ENCODE data around the gene RPS6KA5. TPM values are rescaled to one million over a fixed set of nuclear protein-coding genes. Genes with fewer than 3 reads are reported as not detected.

The RPS6KA5 gene
- total RNA-seq, 2 donors from 2014 or later, result 5.3 to 9.6 TPM

GRCh38 chr14:90837355-90837754 is 223.1 kb downstream of the RPS6KA5 start:
- H3K27ac ChIP-seq, result no peak overlapping the region
- no peaks in the 10 kb centered on the region for H3K36me3 ChIP-seq
- no peak for TF ChIP-seq CTCF (IDR thresholded peaks at IDR 0.05)
- no peaks in the 10 kb centered on the region for H3K27me3 ChIP-seq
- no peak for DNase-seq (ENCODE audit: low spot score)
- no peak overlapping the region for H3K4me3 ChIP-seq
- H3K9me3 ChIP-seq, result no peaks in the 10 kb centered on the region
- H3K4me1 ChIP-seq, result peaks cover 0 to 20% of the 10 kb centered on the region in 2 donors

- Histone ChIP-seq H3K36me3 (no peaks in the 10 kb centered on the region), H3K4me3 (no peak overlapping the region)
- no peak for DNase-seq (ENCODE audit: low spot score)
These were observed 223.8 kb downstream of the RPS6KA5 start for GRCh38 chr14:90836692-90837063.

GRCh38 chr14:90831821-90832220 is 228.6 kb downstream of the RPS6KA5 start:
- Histone ChIP-seq H3K36me3 (no peaks in the 10 kb centered on the region), H3K27me3 (no peaks in the 10 kb centered on the region), H3K4me3 (no peak overlapping the region), H3K9me3 (no peaks in the 10 kb centered on the region), H3K4me1 (peaks cover 0 to 16% of the 10 kb centered on the region in 2 donors), H3K27ac (no peak overlapping the region)
- no peak for TF ChIP-seq CTCF (IDR thresholded peaks at IDR 0.05)
- DNase-seq (ENCODE audit: low spot score), result no peak

More at GRCh38 chr14:90836692-90837063, 223.8 kb downstream of the RPS6KA5 start:
- no peak overlapping the region for H3K27ac ChIP-seq
- no peak for TF ChIP-seq CTCF (IDR thresholded peaks at IDR 0.05)
- H3K4me1 ChIP-seq, result peaks cover 0 to 20% of the 10 kb centered on the region in 2 donors
- H3K27me3 ChIP-seq, result no peaks in the 10 kb centered on the region
- H3K9me3 ChIP-seq, result no peaks in the 10 kb centered on the region

GRCh38 chr14:90830931-90831701 is 229.3 kb downstream of the RPS6KA5 start:
- Histone ChIP-seq H3K4me1 (peaks cover 0 to 16% of the 10 kb centered on the region in 2 donors), H3K27ac (no peak overlapping the region), H3K27me3 (no peaks in the 10 kb centered on the region), H3K36me3 (no peaks in the 10 kb centered on the region), H3K9me3 (no peaks in the 10 kb centered on the region), H3K4me3 (no peak overlapping the region)
- DNase-seq (ENCODE audit: low spot score), result no peak
- TF ChIP-seq CTCF (IDR thresholded peaks at IDR 0.05), result no peak

GRCh38 chr14:90829677-90830076 is 230.8 kb downstream of the RPS6KA5 start:
- H3K9me3 ChIP-seq, result no peaks in the 10 kb centered on the region
- TF ChIP-seq CTCF (IDR thresholded peaks at IDR 0.05), result no peak

More at GRCh38 chr14:90829677-90830076, 230.8 kb downstream of the RPS6KA5 start:
- Histone ChIP-seq H3K36me3 (no peaks in the 10 kb centered on the region), H3K27ac (peak overlapping the region in 1 of 2 donors; percentile 89), H3K27me3 (no peaks in the 10 kb centered on the region), H3K4me3 (no peak overlapping the region), H3K4me1 (peaks cover 0 to 16% of the 10 kb centered on the region in 2 donors)
- no peak for DNase-seq (ENCODE audit: low spot score)
